Spleen (tissue), 7 donors: Measurements from ENCODE around the gene RAD51B.

Source experiments
- POLR2A ChIP-seq, 3 donors: fragments of 450-650 bp; IDR thresholded peaks; one replicate each; pipeline ENCODE4 v1.5.1; 2017; ENCODE audit warnings: antibody characterized with exemption in 3 of 3, mild to moderate bottlenecking in 1 of 3
- POLR2AphosphoS5 ChIP-seq, 3 donors: sonication (generic); formaldehyde crosslinking; IDR thresholded peaks; one replicate each; pipeline ENCODE4 v1.5.1; 2017; ENCODE audit warnings: antibody characterized with exemption in 3 of 3
- TF ChIP-seq, protein P1 (sequence below), 11 experiments: fragments of 200-600 bp in 7 of 11; fragments of 450-650 bp in 4 of 11; sonication (generic) in 4 of 11; IDR thresholded peaks in 8 of 11; conservative IDR thresholded peaks in 3 of 11; 1 replicate in 7 of 11; 2 replicates in 4 of 11; pipeline versions ENCODE4 v1.4.0 to v1.8.0; 2016 to 2021; ENCODE audit warnings: antibody characterized with exemption in 11 of 11, inconsistent platforms in 4 of 11, mild to moderate bottlenecking in 1 of 11
- donor health status: DM: no; HTN: no; CAD: no; lungs with moderate emphysema.
- donor health status: DM: no; HTN: no; CAD: no.
- donor health status: DM: no; HTN: no; CAD: no.

DNA sequence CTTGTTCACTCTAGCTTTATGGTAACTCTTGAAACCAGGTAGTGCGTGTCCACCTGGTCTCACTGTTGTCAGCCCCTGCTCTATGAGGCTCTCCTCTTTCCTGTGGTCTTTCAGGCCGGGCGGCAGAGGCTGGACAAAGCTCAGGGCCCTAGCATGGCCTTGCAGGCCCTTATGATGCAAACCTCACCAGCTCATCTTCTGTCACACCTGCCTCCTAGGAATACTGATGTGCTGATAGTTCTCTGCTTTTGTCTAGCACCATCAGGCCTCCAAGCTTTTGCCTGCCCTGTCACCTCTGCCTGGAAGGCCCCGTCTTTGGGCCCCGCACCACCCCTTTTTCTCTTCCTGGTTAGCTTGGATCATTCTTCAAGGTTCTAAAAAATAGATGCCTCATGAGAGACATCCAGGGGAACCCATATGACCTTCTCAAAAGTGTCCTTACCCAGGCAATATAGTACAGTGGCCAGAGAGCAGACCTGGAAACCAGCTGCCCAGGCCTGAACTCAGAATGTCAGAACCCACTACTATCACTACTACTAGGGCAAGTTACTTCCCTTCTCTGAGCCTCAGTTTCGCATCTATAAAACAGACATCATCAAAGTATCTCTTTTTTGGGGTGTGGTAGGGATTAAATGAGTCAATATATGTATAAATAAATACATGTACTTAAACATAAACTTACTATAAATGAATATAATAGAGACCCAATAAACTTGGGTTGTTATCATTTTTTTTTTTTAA lies 881.6 kb downstream of the RAD51B start:
- TF ChIP-seq, protein P1, sequence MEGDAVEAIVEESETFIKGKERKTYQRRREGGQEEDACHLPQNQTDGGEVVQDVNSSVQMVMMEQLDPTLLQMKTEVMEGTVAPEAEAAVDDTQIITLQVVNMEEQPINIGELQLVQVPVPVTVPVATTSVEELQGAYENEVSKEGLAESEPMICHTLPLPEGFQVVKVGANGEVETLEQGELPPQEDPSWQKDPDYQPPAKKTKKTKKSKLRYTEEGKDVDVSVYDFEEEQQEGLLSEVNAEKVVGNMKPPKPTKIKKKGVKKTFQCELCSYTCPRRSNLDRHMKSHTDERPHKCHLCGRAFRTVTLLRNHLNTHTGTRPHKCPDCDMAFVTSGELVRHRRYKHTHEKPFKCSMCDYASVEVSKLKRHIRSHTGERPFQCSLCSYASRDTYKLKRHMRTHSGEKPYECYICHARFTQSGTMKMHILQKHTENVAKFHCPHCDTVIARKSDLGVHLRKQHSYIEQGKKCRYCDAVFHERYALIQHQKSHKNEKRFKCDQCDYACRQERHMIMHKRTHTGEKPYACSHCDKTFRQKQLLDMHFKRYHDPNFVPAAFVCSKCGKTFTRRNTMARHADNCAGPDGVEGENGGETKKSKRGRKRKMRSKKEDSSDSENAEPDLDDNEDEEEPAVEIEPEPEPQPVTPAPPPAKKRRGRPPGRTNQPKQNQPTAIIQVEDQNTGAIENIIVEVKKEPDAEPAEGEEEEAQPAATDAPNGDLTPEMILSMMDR (IDR thresholded peaks at IDR 0.05 in 8 of 11, conservative IDR thresholded peaks at IDR 0.05 in 3 of 11) = no peak
- TF ChIP-seq POLR2A (IDR thresholded peaks at IDR 0.05) (no peak), POLR2AphosphoS5 (IDR thresholded peaks at IDR 0.05) (no peak)
